Fibroblast of skin of left biceps (primary cell): ENCODE results near the gene ADD1.
A peak's percentile ranks its signal among the peaks of the same experiment; 100 is the strongest.

ENCODE experiments used
- DNase-seq, 2 experiments: peaks; one replicate each; pipeline ENCODE4 v3.0.0-alpha.2; 2013; ENCODE audit warnings: low read depth in 2 of 2

The ADD1 gene

GRCh38 chr4:2843263-2843940 lies at the start of gene ADD1:
TSS of gene ADD1 (plus strand) at chr4:2843844. CDS start at chr4:2875916, 32,072 bp downstream.
- peak; percentile 77 to 78 for DNase-seq

GRCh38 chr4:2794486-2795299 lies 49.0 kb upstream of the ADD1 start:
- DNase-seq = peak in 1 of 2 experiments; percentile 22

GRCh38 chr4:2795300-2795892 lies 48.2 kb upstream of the ADD1 start:
- no peak for DNase-seq

GRCh38 chr4:2795893-2796848 lies 47.5 kb upstream of the ADD1 start:
- no peak for DNase-seq

- DNase-seq = no peak
Observed at GRCh38 chr4:2796849-2797544, 46.6 kb upstream of the ADD1 start.

GRCh38 chr4:2797545-2798305 lies 45.9 kb upstream of the ADD1 start:
- no peak for DNase-seq

- no peak for DNase-seq
Observed at GRCh38 chr4:2798399-2799223, 45.0 kb upstream of the ADD1 start.

- no peak for DNase-seq
Observed at GRCh38 chr4:2799224-2799911, 44.3 kb upstream of the ADD1 start.

- DNase-seq = no peak
Observed at GRCh38 chr4:2799971-2800690, 43.5 kb upstream of the ADD1 start.

GRCh38 chr4:2800691-2801596 lies 42.7 kb upstream of the ADD1 start:
- peak; percentile 21 to 30 for DNase-seq

GRCh38 chr4:2802618-2803531 lies 40.8 kb upstream of the ADD1 start:
- no peak for DNase-seq

GRCh38 chr4:2803624-2804448 lies 39.8 kb upstream of the ADD1 start:
- no peak for DNase-seq

- no peak for DNase-seq
Observed at GRCh38 chr4:2804449-2804972, 39.1 kb upstream of the ADD1 start.

GRCh38 chr4:2804973-2805501 lies 38.6 kb upstream of the ADD1 start:
- DNase-seq = no peak
